Activated CD4-positive, CD25-positive, alpha-beta regulatory T cell (primary cell): Measurements from ENCODE around the gene LBH.
"Not testable (repeated sequence)": the region's sequence is repeated elsewhere in the genome, so short reads cannot be mapped to it uniquely, and the experiment has no call there.

Experiments used
- DNase-seq, 4 experiments: peaks; one replicate each; lab custom pipeline; 2025; lab: John Stamatoyannopoulos, UW

Gene LBH

GRCh38 chr2:30257266-30258214, 26.2 kb downstream of the LBH start:
- DNase-seq, result no peak

- DNase-seq, result no peak
Measured at GRCh38 chr2:30259071-30259470, 27.7 kb downstream of the LBH start.

- DNase-seq, result no peak
Measured at GRCh38 chr2:30259827-30260679, 28.7 kb downstream of the LBH start.

GRCh38 chr2:30260941-30261340, 29.6 kb downstream of the LBH start:
- no peak for DNase-seq

- no peak for DNase-seq
Measured at GRCh38 chr2:30261695-30262211, 30.4 kb downstream of the LBH start.

- no peak for DNase-seq
Measured at GRCh38 chr2:30262716-30263309, 31.5 kb downstream of the LBH start.

- no peak for DNase-seq
Measured at GRCh38 chr2:30264274-30264673, 32.9 kb downstream of the LBH start.

- no peak for DNase-seq
Measured at GRCh38 chr2:30265052-30266015, 34.0 kb downstream of the LBH start.

- DNase-seq, result peak in 2 of 4 experiments; percentile 37 to 50
Measured at GRCh38 chr2:30266051-30266621, 34.8 kb downstream of the LBH start.

GRCh38 chr2:30266705-30267104, 35.4 kb downstream of the LBH start:
- DNase-seq, result no peak

- no peak for DNase-seq
Measured at GRCh38 chr2:30267161-30267975, 36.0 kb downstream of the LBH start.

GRCh38 chr2:30268296-30268871, 37.0 kb downstream of the LBH start:
- no peak for DNase-seq

- DNase-seq, result not testable (repeated sequence)
Measured at GRCh38 chr2:30269114-30269770, 37.9 kb downstream of the LBH start.

- DNase-seq, result no peak
Measured at GRCh38 chr2:30269771-30270145, 38.4 kb downstream of the LBH start.

- DNase-seq, result no peak
Measured at GRCh38 chr2:30270166-30270565, 38.8 kb downstream of the LBH start.

- no peak for DNase-seq
Measured at GRCh38 chr2:30271301-30271700, 40.0 kb downstream of the LBH start.

- no peak for DNase-seq
Measured at GRCh38 chr2:30272286-30272685, 41.0 kb downstream of the LBH start.

GRCh38 chr2:30272761-30273573, 41.6 kb downstream of the LBH start:
- DNase-seq, result no peak
